CD4-positive, alpha-beta T cell treated with Interleukin-2 at 100 ng/mL for 4 hours (primary cell): ENCODE measurements around the gene DTL.

Source experiments
- DNase-seq: peaks from one replicate; pipeline ENCODE4 v3.0.0-alpha.2; 2020; ENCODE audit warnings: low spot score

DTL gene

GRCh38 chr1:212127221-212127620, 91.7 kb downstream of the DTL start:
- no peak for DNase-seq

GRCh38 chr1:212129781-212130180, 94.2 kb downstream of the DTL start:
- DNase-seq = no peak

- peak; percentile 10 for DNase-seq
These were observed 96.5 kb downstream of the DTL start for GRCh38 chr1:212132025-212132424.

- DNase-seq = no peak
These were observed 97.8 kb downstream of the DTL start for GRCh38 chr1:212133319-212133718.

GRCh38 chr1:212135166-212135565, 99.6 kb downstream of the DTL start:
- DNase-seq = no peak

- DNase-seq = no peak
These were observed 102.3 kb downstream of the DTL start for GRCh38 chr1:212137854-212138253.

- no peak for DNase-seq
These were observed 102.9 kb downstream of the DTL start for GRCh38 chr1:212138457-212138856.

- DNase-seq = no peak
These were observed 104.1 kb downstream of the DTL start for GRCh38 chr1:212139526-212140135.

GRCh38 chr1:212141404-212141803, 105.9 kb downstream of the DTL start:
- no peak for DNase-seq

GRCh38 chr1:212142883-212143530, 107.5 kb downstream of the DTL start:
- no peak for DNase-seq

- DNase-seq = no peak
These were observed 112.1 kb downstream of the DTL start for GRCh38 chr1:212147581-212148033.

- DNase-seq = no peak
These were observed 114.0 kb downstream of the DTL start for GRCh38 chr1:212149566-212149965.

- DNase-seq = no peak
These were observed 116.8 kb downstream of the DTL start for GRCh38 chr1:212152308-212152693.

- no peak for DNase-seq
These were observed 117.3 kb downstream of the DTL start for GRCh38 chr1:212152869-212153268.

- no peak for DNase-seq
These were observed 118.1 kb downstream of the DTL start for GRCh38 chr1:212153635-212154034.
